Transverse colon (tissue), 4 donors: Measurements from ENCODE around the gene WTIP. TPM values are rescaled to one million over a fixed set of nuclear protein-coding genes. Genes with fewer than 3 reads are reported as not detected.

Experiments
- DNase-seq: peaks from one replicate; pipeline ENCODE4 v3.0.0-alpha.2; 2019
- H3K27ac ChIP-seq, 4 donors: fragments of 200-600 bp; sonication (generic); 2 replicates each; pipeline ENCODE4 v1.5.1; 2016 to 2018; ENCODE audit warnings: inconsistent platforms in 4 of 4
- H3K27me3 ChIP-seq: fragments of 200-600 bp; sonication (generic); 2 replicates; pipeline ENCODE4 v1.5.1; 2017; ENCODE audit warnings: inconsistent platforms
- H3K36me3 ChIP-seq, 4 donors: fragments of 200-600 bp; sonication (generic); 2 replicates each; pipeline ENCODE4 v1.5.1; 2017 to 2019; ENCODE audit warnings: inconsistent platforms in 4 of 4
- H3K4me1 ChIP-seq, 4 donors: fragments of 200-600 bp; sonication (generic); 2 replicates each; pipeline ENCODE4 v1.5.1; 2017 to 2020; ENCODE audit warnings: inconsistent platforms in 4 of 4
- H3K4me3 ChIP-seq, 4 donors: fragments of 200-600 bp; sonication (generic); 1 replicate in 1 of 4; 2 replicates in 3 of 4; pipeline versions ENCODE4 v1.5.1 to v1.6.1; 2017 to 2019; ENCODE audit warnings: inconsistent platforms in 4 of 4
- H3K9me3 ChIP-seq, 2 donors: fragments of 200-600 bp; sonication (generic); 2 replicates each; pipeline ENCODE4 v1.5.1; 2017 to 2019; ENCODE audit warnings: inconsistent platforms in 2 of 2
- CTCF ChIP-seq, 5 experiments: fragments of 200-600 bp in 3 of 5; fragments of 450-650 bp in 2 of 5; sonication (generic) in 3 of 5; IDR thresholded peaks; 1 replicate in 2 of 5; 2 replicates in 3 of 5; pipeline ENCODE4 v1.5.1; 2016 to 2017; ENCODE audit warnings: antibody characterized with exemption in 5 of 5, inconsistent platforms in 3 of 5, mild to moderate bottlenecking in 2 of 5, moderate library complexity in 1 of 5
- EP300 ChIP-seq: sonication (generic); formaldehyde crosslinking; IDR thresholded peaks from one replicate; pipeline ENCODE4 v1.6.1; 2017; ENCODE audit warnings: antibody characterized with exemption, low read depth
- POLR2A ChIP-seq: fragments of 450-650 bp; IDR thresholded peaks from one replicate; pipeline ENCODE4 v1.6.1; 2016; ENCODE audit warnings: antibody characterized with exemption, mild to moderate bottlenecking, moderate library complexity
- POLR2AphosphoS5 ChIP-seq, 3 donors: sonication (generic); formaldehyde crosslinking; IDR thresholded peaks; one replicate each; pipeline ENCODE4 v1.6.1; 2016; ENCODE audit warnings: antibody characterized with exemption in 3 of 3
- WGBS, 2 donors: methylation state at CpG; one replicate each; pipeline ENCODE4 v1.1.5; 2018; ENCODE audit warnings: low coverage in 1 of 2; 5-methylcytosine and 5-hydroxymethylcytosine counted together
- in situ Hi-C, 4 donors: fragments of 200-750 bp; cut with MboI; loops; one replicate each; pipeline versions ENCODE4 v1.15.0 to v1.15.1; 2017; ENCODE audit warnings: low sequenced_read_pairs in 3 of 4, low pct_ligation_motif_present in 1 of 4, low pct_unique_long_range_greater_than_20kb in 1 of 4
- intact Hi-C: fragments of 100-400 bp; cut with DNase I; formaldehyde crosslinking; loops from one replicate; pipeline ENCODE4 v1.15.1; 2023; ENCODE audit warnings: low total_unique reads
- total RNA-seq, 4 donors: library from RNA; depleted of rRNA; stranded (reverse); fragments of >200 nt; gene quantifications; one replicate each; pipeline ENCODE4 v1.1.0, GENCODE V29; 2016

Gene WTIP
- total RNA-seq, 4 donors from 2014 or later: 0.60 to 4.1 (median 2.2) TPM

GRCh38 chr19:34534206-34534605 lies 52.6 kb downstream of the WTIP start:
- Histone ChIP-seq H3K36me3 (no peaks in the 10 kb centered on the region), H3K4me1 (no peaks in the 10 kb centered on the region), H3K9me3 (no peaks in the 10 kb centered on the region), H3K27ac (no peak overlapping the region), H3K27me3 (peaks cover 18% of the 10 kb centered on the region), H3K4me3 (no peak overlapping the region)
- TF ChIP-seq EP300: no peak
- TF ChIP-seq POLR2A: no peak
- intact Hi-C loops (no loop called here), in situ Hi-C loops (no loop called here)
- DNase-seq: no peak

GRCh38 chr19:34539396-34539795 lies 57.8 kb downstream of the WTIP start:
- DNase-seq: no peak
- Histone ChIP-seq H3K27me3 (peaks cover 3% of the 10 kb centered on the region), H3K36me3 (no peaks in the 10 kb centered on the region), H3K9me3 (peaks cover 0 to 4% of the 10 kb centered on the region in 2 donors), H3K27ac (no peak overlapping the region), H3K4me1 (no peaks in the 10 kb centered on the region), H3K4me3 (no peak overlapping the region)
- in situ Hi-C loops: no loop called here
- TF ChIP-seq POLR2AphosphoS5 (IDR thresholded peaks at IDR 0.05) (no peak), POLR2A (no peak)
- 55 to 63% methylated on average over 2 of the region's 2 CpGs for WGBS, 2 donors
- intact Hi-C loops: no loop called here

- intact Hi-C loops (no loop called here), in situ Hi-C loops (no loop called here)
- WGBS, 2 donors: 75 to 80% methylated on average over 2 to 3 of the region's 3 CpGs
- no peak for DNase-seq
- Histone ChIP-seq H3K4me3 (no peak overlapping the region), H3K27ac (no peak overlapping the region), H3K9me3 (peaks cover 0 to 4% of the 10 kb centered on the region in 2 donors), H3K4me1 (no peaks in the 10 kb centered on the region), H3K36me3 (no peaks in the 10 kb centered on the region), H3K27me3 (peaks cover 3% of the 10 kb centered on the region)
- TF ChIP-seq POLR2AphosphoS5 (IDR thresholded peaks at IDR 0.05) (no peak), CTCF (IDR thresholded peaks at IDR 0.05) (no peak), EP300 (no peak), POLR2A (no peak)
Observed at GRCh38 chr19:34540811-34541557, 59.4 kb downstream of the WTIP start.

GRCh38 chr19:34549833-34550232 lies 68.3 kb downstream of the WTIP start:
- Histone ChIP-seq H3K27me3 (peaks cover 3% of the 10 kb centered on the region), H3K4me1 (no peaks in the 10 kb centered on the region), H3K4me3 (no peak overlapping the region), H3K9me3 (no peaks in the 10 kb centered on the region), H3K27ac (no peak overlapping the region), H3K36me3 (no peaks in the 10 kb centered on the region)
- in situ Hi-C loops (no loop called here), intact Hi-C loops (no loop called here)
- TF ChIP-seq EP300: no peak
- TF ChIP-seq POLR2A: no peak
- TF ChIP-seq CTCF (IDR thresholded peaks at IDR 0.05): no peak
- TF ChIP-seq POLR2AphosphoS5 (IDR thresholded peaks at IDR 0.05): no peak
- 53 to 79% methylated on average over 2 of the region's 2 CpGs for WGBS, 2 donors
- DNase-seq: no peak

GRCh38 chr19:34555447-34555846 lies 73.9 kb downstream of the WTIP start:
- intact Hi-C loops: no loop called here

More at GRCh38 chr19:34555447-34555846, 73.9 kb downstream of the WTIP start:
- DNase-seq: no peak
- H3K4me1 ChIP-seq: no peaks in the 10 kb centered on the region
- WGBS, 2 donors: 65% methylated on average over 6 of the region's 6 CpGs; no CpG with 5 or more reads in 1 of the 2 donors
- H3K9me3 ChIP-seq: no peaks in the 10 kb centered on the region
- in situ Hi-C loops: no loop called here
- H3K27me3 ChIP-seq: peaks cover 17% of the 10 kb centered on the region
- TF ChIP-seq EP300 (no peak), POLR2A (no peak), CTCF (IDR thresholded peaks at IDR 0.05) (no peak), POLR2AphosphoS5 (IDR thresholded peaks at IDR 0.05) (no peak)
- no peak overlapping the region for H3K4me3 ChIP-seq
- H3K27ac ChIP-seq: no peak overlapping the region
- no peaks in the 10 kb centered on the region for H3K36me3 ChIP-seq
